ENCODE results near the gene SEMA6A.

The SEMA6A gene

DNA sequence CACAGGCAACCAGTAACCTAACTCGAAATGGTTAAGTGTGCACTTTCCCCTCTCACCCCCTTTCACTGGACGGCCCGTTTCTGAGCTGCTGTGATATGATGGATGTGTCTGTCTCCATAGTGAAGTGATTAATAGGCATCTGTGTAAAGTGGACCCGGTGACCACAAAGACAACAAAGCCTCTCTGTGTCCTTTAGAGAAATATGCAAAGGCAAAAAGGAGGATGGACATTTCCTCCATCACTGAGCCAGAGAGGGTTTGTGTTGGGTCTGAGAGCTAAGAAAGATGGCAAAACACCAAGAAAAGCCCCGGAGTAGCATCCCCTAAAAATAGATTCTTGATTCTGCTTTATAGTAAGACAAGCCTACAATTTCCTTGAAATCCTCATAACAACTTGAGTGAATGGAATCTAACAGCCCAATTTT is 120.6 kb downstream of the SEMA6A start:
- DNase-seq, result no peak

GRCh38 chr5:116452774-116453368 is 121.8 kb downstream of the SEMA6A start:
- no peak for DNase-seq

DNA sequence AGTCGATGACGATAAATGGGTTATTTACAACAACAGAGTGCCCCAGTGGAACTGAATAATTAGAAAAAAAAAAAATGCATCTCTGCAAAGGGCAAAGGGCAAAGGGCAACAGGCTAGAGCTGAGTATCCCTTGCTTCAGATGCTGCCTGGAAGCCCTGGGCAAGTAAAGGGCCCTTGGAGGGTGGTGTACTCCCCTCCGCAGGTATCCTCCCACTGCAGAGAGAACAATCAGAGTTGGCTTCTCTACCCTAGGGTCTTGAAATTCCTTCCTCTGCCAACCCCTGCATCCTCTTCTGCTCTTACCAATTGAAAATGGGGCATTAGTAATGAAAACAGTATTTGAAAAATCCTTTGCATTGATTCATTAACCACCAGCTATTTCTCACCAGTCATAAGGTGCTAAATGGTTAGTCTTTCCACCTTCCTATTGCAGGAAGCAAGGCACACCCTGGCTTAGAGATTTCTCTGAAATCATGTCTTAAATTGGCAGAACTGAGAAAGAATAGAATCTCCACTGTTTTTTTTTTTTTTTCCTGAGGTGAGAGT is 122.6 kb downstream of the SEMA6A start:
- no peak for DNase-seq

DNA sequence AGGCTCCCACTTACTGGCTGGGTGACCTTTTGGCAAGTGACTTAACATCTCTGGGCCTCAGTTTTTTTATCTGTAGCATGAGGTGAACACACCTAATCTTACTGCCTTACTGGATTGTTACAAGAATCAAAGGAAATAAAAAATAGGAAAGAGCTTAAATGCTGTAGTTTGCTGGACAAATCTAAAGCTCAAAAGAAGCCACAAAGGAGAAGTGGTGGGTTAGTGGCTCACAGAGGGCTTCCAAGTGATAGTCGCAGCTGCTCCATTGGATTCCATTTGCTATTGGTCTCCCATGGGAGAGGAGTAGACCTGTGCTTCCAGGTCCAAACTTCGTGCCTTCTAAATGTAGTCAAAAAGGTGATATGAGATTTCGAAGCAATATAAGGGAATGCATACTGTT is 123.6 kb downstream of the SEMA6A start:
- DNase-seq, result no peak

- DNase-seq, result no peak
Observed at GRCh38 chr5:116449458-116449857, 125.2 kb downstream of the SEMA6A start.

DNA sequence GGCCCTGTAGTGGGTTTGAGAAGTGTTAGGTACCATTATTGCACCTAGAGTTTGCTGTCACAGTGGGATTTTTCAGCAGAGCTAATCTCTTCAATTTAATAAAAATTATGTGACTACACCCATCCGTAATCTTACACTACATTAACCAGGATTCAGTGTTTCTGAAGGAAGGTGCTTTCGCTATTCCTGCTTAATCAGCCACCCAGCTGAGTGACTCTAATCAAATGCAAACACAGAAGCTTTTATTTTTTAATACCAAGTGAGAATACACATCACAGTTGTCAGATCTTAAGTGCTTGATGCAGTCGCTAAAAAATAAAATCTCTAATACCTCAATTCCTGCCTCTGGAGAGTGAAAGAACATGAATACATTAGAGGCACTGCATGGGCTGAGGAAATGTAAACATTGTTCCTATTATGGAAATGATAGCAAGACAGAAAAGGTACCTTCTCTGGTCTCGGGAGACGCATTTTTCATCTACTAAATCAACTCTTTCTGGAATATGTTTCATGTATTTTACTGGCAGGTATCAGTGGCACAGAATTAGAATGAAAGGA is 125.7 kb downstream of the SEMA6A start:
- DNase-seq, result no peak

- no peak for DNase-seq
Observed at GRCh38 chr5:116448450-116448849, 126.2 kb downstream of the SEMA6A start.

DNA sequence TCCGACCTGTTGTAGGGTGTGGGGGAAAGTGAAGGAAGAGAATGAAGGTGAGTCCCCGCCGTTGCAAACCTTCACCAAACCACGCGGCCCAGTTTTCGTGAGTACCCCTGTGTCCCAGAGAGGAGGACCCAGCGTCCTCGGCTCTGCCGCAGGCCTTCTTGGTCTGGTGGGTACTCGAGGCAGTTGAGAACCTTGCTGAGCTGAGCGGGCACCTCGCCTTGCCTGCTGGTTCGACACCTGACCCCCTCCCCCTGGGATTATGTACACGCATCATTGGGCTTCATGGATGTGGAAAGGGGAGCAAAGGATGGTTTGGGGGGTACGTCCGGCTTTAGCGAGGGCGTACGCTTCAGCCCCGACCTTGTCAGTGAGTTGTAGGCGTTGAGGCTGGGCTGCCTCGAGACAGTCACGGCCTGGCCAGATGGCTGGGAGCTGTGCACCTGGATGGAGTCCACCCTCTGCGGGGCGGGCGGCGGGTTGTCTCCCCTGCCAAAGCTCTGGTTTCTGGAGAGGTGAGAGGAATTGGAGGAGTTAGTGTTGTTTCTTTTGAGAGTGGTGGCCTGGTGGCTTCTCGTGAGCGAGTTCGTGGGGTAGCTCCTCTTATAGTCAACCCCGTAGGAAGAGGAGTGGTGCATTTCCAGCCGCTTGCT is 128.1 kb downstream of the SEMA6A start:
- no peak for DNase-seq

GRCh38 chr5:116445311-116445710 is 129.3 kb downstream of the SEMA6A start:
- DNase-seq, result no peak

- DNase-seq, result no peak
Observed at GRCh38 chr5:116444373-116445295, 130.0 kb downstream of the SEMA6A start.

DNA sequence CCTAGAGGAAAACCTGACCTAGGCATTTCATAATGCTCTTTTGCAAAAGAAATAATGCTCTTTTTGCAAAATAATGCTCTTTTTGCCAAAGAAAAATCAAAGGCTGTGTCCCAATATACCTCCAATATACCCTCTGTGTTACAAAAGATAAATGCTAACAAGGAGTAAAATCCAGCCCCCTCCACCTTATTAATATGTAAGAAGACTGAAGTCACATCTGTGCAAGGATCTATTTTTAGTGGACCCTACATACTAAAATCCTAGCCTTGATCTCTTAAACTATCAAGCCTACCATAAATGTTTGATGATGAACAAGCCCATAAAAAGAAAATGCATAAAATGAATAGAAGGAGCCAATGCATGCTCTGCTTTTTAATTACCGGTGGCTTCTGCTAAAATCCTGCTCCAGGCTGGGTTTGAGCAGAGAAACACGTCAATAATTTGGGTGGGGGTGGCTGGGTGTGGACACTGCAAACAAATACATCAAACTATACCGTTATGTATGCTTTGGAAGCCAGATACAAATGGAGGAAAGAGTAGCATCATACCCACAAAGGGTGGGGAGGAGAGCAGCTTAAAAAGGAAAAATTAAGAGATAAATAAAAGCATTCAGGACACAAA is 131.6 kb downstream of the SEMA6A start:
- DNase-seq, result no peak

- DNase-seq, result no peak
Observed at GRCh38 chr5:116442095-116442534, 132.5 kb downstream of the SEMA6A start.

DNA sequence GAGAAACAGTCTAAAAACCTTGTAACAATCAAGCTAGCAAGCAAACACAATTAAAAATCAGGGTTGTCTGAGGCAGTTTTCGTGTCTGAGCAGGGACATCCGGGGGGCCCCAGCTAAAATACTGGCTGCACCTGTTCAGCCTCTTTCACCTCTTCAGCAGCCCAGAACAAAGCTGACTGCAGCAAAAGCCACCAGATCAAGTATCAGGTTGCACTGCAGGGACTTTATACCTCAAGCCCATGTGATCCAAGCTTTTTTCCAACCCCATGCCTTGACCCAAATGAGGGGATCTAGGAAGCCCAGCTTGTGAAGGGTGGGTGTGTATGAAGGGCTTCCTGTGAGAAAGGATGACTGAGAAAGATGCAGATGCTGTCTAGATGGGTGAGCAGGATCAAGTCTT is 133.4 kb downstream of the SEMA6A start:
- no peak for DNase-seq

DNA sequence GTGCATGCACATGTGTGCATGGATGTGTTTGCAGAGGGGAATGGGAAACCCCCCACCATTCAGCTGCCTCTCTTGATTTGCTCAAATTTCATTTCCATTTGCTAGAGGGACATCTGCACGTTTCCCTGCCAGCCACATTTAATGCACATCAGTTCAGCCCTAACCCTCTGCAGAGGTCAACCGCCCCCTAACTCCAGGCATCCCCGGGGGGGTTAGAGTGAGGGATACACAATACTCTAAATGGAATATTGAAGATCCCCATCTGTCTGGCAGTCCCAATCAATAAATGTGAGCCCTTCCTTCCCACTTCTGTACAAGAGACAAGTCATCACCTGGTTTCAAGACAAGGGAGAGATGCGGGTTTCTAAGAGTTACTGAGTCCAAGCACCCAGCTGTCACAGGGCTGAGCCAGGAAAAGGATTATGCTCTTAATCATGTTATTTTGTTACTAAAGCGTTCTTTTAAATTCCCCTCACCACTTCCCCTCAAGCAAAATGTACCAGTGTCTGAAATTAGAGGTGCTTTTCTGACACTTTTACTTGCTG is 134.1 kb downstream of the SEMA6A start:
- no peak for DNase-seq

GRCh38 chr5:116439905-116440304 is 134.7 kb downstream of the SEMA6A start:
- no peak for DNase-seq

- no peak for DNase-seq
Observed at GRCh38 chr5:116438979-116439554, 135.6 kb downstream of the SEMA6A start.

- no peak for DNase-seq
Observed at GRCh38 chr5:116437922-116438578, 136.6 kb downstream of the SEMA6A start.

DNA sequence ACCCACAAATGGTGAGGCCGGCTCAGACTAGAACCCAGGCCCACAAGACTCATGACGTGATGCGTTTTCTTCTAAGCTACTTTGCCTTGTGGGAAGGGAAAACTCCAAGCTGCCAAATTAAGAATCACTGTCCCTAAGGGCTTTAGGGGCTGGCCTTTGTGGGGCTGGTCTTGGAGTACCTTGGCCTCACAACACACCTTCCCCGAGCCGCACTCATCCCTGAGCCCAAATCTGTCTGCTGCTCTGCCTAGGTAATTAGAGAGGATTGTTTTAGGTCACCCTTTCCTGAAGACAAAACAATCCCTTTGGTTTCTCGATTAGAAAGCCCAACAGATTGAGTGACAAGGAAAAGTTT is 137.3 kb downstream of the SEMA6A start:
- no peak for DNase-seq

GRCh38 chr5:116436674-116437350 is 137.8 kb downstream of the SEMA6A start:
- DNase-seq, result no peak

DNA sequence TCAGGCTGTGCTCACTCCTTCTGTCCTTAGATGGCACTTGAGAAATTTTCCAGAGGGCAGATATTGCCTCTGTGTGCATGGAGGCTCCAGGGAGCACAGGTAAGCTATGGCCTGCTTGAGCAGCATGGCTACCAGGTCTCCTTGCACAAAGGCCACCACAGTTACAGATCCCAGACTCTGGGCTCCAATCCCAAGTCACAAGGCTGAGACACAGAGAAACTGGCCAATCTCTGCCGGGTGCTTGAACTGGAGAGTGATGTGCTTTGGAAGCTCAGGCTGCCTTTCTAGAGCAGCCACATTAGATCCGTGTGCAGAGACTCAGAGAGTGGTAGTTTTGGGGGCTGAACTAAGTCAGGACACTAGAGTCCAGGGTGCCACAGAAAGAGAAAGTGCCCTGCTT is 145.7 kb downstream of the SEMA6A start:
- DNase-seq, result no peak

DNA sequence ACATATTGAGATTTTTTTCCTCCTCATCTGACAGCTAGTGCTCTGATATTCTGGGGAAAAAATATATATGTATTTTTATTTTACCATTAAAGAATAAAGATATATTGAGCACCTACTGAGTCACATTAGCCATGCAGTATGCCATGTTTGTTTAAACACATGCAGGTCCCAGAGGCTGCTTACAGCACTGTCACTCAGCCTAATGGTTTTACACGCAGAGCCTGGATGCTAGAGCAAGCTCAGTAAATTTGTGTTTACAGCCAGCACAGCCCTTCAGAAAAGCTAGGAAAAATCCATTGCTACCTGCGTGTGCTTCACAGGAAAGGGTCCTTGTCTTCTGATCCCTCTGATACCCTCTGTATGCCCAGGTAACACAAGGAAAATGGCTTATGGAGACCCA is 146.2 kb downstream of the SEMA6A start:
- DNase-seq, result no peak
